ENCODE measurements around the gene LRPAP1.

GRCh38 chr4:3531318-3531878 lies 824 bp downstream of the LRPAP1 start:
- TF ChIP-seq CSRNP3 (CRISPR knock-in tag; IDR thresholded peaks at IDR 0.05) (no peak), TOX (CRISPR knock-in tag; IDR thresholded peaks at IDR 0.05; ENCODE audit: borderline replicate concordance) (no peak), ZFP3 (CRISPR knock-in tag; IDR thresholded peaks at IDR 0.05) (no peak), PATZ1 (CRISPR knock-in tag; IDR thresholded peaks at IDR 0.05; ENCODE audit: borderline replicate concordance) (no peak), RARB (CRISPR knock-in tag; IDR thresholded peaks at IDR 0.05) (no peak), OSR1 (CRISPR knock-in tag; IDR thresholded peaks at IDR 0.05) (no peak), CREB5 (CRISPR knock-in tag; IDR thresholded peaks at IDR 0.05; ENCODE audit: low read depth) (no peak), ZNF8 (CRISPR knock-in tag; IDR thresholded peaks at IDR 0.05) (no peak)
